ENCODE data around the gene PNPLA2.

DNA sequence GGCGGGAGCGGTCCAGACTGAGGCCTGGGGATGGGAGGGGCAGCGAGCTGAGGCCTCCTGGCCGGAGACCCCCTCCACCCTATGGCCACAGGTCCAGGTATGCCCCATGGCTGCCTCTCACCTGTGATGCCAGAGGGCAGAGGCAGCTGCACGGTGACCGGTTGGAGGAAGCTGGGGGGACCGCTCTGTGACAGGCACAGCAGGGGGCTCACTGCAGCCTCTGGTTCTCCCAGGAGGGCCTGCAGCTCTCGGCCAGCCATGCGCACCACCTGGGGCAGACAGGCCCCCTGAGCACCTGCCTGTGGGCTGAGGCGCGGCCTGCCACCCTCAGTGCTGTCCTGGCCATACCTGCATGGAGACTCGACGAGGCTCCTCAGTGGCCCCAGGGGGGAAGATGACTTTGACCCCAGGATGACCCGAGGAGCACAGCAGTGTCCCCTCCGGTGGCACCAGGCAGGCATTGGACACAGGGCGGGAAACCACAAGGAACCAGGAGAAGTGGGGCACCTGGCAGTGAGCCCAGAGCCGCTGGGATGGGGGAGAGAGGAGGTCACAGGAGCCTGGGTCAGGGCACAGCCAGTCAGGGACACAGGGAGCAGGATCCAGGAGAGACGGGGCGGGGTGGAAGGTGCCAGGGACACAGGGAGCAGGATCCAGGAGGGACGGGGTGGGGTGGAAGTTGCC is 17.5 kb upstream of the PNPLA2 start:
- TF ChIP-seq POLR2A (IDR thresholded peaks at IDR 0.05) (no peak), CTCF (IDR thresholded peaks at IDR 0.05) (no peak)

Data from uterus (tissue), 2 donors.